ENCODE data around the gene TUBGCP3. TPM values are rescaled to one million over a fixed set of nuclear protein-coding genes. Genes with fewer than 3 reads are reported as not detected.

The TUBGCP3 gene
- total RNA-seq, 6 experiments from 2014 or later, result 16.5 to 28.5 (median 25.6) TPM

DNA sequence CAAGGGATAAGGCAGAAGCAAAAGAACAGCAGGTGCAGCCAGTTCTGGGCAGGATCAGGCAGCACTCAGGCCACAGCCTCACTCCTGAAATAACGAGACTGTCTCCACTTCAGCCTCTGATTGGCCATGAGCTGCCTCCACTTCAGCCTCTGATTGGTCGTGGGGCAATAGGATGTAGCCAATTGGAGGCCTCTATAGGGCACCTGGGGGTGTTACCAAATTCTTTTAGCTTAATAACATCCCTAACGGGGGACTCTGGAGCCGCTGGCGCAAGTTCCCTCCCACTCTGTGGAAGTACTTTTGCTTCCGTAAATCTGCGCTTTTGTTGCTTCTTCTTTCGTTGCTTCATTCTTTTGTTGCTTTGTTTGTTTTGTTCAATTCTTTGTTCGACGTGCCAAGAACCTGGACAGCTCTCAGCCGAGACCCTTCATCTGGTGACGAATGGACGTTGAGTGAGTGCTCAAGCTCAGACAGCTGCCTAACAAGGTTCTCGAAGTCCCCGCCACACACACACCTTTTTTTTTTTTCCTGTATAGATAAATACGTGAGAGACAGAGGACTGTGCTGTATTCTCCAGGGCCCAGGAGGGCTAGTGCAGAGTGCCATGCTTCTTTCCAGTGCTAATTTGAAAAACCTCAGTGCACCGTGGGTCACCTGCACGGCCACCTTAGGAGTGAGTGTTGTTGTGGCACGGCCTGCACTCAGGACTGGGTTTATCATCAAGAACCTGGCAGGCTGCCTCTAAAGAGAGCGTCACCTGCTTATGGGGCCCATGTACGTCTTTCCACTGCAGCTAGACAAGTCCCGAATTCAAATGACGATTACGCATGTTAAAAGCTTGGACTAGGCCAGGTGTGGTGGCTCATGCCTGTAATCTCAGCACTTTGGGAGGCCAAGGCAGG lies 32.0 kb upstream of the TUBGCP3 start:
- Mint-ChIP-seq H3K27ac (no peak overlapping the region), H3K4me1 (ENCODE audit: low read depth) (no peaks in the 10 kb centered on the region), H3K27me3 (ENCODE audit: insufficient read depth) (peaks cover 34% of the 10 kb centered on the region), H3K4me3 (no peak overlapping the region), H3K9me3 (no peaks in the 10 kb centered on the region), H3K36me3 (ENCODE audit: low read depth) (no peaks in the 10 kb centered on the region)
- TF ChIP-seq, protein P1, sequence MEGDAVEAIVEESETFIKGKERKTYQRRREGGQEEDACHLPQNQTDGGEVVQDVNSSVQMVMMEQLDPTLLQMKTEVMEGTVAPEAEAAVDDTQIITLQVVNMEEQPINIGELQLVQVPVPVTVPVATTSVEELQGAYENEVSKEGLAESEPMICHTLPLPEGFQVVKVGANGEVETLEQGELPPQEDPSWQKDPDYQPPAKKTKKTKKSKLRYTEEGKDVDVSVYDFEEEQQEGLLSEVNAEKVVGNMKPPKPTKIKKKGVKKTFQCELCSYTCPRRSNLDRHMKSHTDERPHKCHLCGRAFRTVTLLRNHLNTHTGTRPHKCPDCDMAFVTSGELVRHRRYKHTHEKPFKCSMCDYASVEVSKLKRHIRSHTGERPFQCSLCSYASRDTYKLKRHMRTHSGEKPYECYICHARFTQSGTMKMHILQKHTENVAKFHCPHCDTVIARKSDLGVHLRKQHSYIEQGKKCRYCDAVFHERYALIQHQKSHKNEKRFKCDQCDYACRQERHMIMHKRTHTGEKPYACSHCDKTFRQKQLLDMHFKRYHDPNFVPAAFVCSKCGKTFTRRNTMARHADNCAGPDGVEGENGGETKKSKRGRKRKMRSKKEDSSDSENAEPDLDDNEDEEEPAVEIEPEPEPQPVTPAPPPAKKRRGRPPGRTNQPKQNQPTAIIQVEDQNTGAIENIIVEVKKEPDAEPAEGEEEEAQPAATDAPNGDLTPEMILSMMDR (IDR thresholded peaks at IDR 0.05), result no peak
- DNase-seq, result no peak

- peaks cover 33% of the 10 kb centered on the region for H3K27me3 Mint-ChIP-seq (ENCODE audit: insufficient read depth)
- H3K27ac Mint-ChIP-seq, result no peak overlapping the region
- no peak for DNase-seq
- H3K36me3 Mint-ChIP-seq (ENCODE audit: low read depth), result no peaks in the 10 kb centered on the region
- TF ChIP-seq, protein P1 (IDR thresholded peaks at IDR 0.05), result no peak
- no peaks in the 10 kb centered on the region for H3K4me1 Mint-ChIP-seq (ENCODE audit: low read depth)
- no peaks in the 10 kb centered on the region for H3K9me3 Mint-ChIP-seq
- no peak overlapping the region for H3K4me3 Mint-ChIP-seq
Observed at GRCh38 chr13:112618501-112618900, 30.5 kb upstream of the TUBGCP3 start.

GRCh38 chr13:112617754-112618375 lies 29.9 kb upstream of the TUBGCP3 start:
- H3K4me1 Mint-ChIP-seq (ENCODE audit: low read depth), result no peaks in the 10 kb centered on the region
- H3K36me3 Mint-ChIP-seq (ENCODE audit: low read depth), result no peaks in the 10 kb centered on the region
- no peaks in the 10 kb centered on the region for H3K9me3 Mint-ChIP-seq
- no peak overlapping the region for H3K27ac Mint-ChIP-seq
- TF ChIP-seq, protein P1 (IDR thresholded peaks at IDR 0.05), result no peak
- H3K4me3 Mint-ChIP-seq, result no peak overlapping the region
- H3K27me3 Mint-ChIP-seq (ENCODE audit: insufficient read depth), result peaks cover 26% of the 10 kb centered on the region
- DNase-seq, result no peak

- Mint-ChIP-seq H3K4me3 (no peak overlapping the region), H3K9me3 (no peaks in the 10 kb centered on the region), H3K36me3 (ENCODE audit: low read depth) (no peaks in the 10 kb centered on the region), H3K4me1 (ENCODE audit: low read depth) (no peaks in the 10 kb centered on the region), H3K27me3 (ENCODE audit: insufficient read depth) (peaks cover 26% of the 10 kb centered on the region), H3K27ac (no peak overlapping the region)
- DNase-seq, result peak; percentile 42
- TF ChIP-seq, protein P1 (IDR thresholded peaks at IDR 0.05), result peak; percentile 82
Observed at GRCh38 chr13:112616586-112617362, 28.8 kb upstream of the TUBGCP3 start.

- Mint-ChIP-seq H3K36me3 (ENCODE audit: low read depth) (no peaks in the 10 kb centered on the region), H3K27ac (no peak overlapping the region), H3K4me1 (ENCODE audit: low read depth) (no peaks in the 10 kb centered on the region), H3K9me3 (no peaks in the 10 kb centered on the region), H3K4me3 (no peak overlapping the region), H3K27me3 (ENCODE audit: insufficient read depth) (peaks cover 20% of the 10 kb centered on the region)
- TF ChIP-seq, protein P1 (IDR thresholded peaks at IDR 0.05), result no peak
- DNase-seq, result no peak
Observed at GRCh38 chr13:112615391-112615790, 27.4 kb upstream of the TUBGCP3 start.
